Posterior vena cava (tissue), 2 donors: ENCODE measurements around the gene IDI2. TPM values are rescaled to one million over a fixed set of nuclear protein-coding genes. Genes with fewer than 3 reads are reported as not detected.
"Not testable (repeated sequence)": the region's sequence is repeated elsewhere in the genome, so short reads cannot be mapped to it uniquely, and the experiment has no call there.

Experiments
- DNase-seq: peaks from one replicate; pipeline ENCODE4 v3.0.0-alpha.2; 2020; ENCODE audit warnings: low spot score
- intact Hi-C, 2 donors: fragments of 100-400 bp; cut with DNase I; formaldehyde crosslinking; loops; one replicate each; pipeline versions ENCODE4 v1.14.1 to v1.14.2; 2022 to 2023
- total RNA-seq, 2 donors: library from RNA; stranded (reverse); fragmentation: NEBNext Ultra II Directional; extraction: Animal tissue kit (Norgen Biotek cat#: 25700); gene quantifications; one replicate each; pipeline ENCODE4 v1.2.1, GENCODE V29; 2021
- donor health status: DM: yes; HTN: yes; CAD: no.
- donor health status: DM: yes; HTN: yes; CAD: no.

The IDI2 gene
- total RNA-seq, 2 donors from 2014 or later = not detected

DNA sequence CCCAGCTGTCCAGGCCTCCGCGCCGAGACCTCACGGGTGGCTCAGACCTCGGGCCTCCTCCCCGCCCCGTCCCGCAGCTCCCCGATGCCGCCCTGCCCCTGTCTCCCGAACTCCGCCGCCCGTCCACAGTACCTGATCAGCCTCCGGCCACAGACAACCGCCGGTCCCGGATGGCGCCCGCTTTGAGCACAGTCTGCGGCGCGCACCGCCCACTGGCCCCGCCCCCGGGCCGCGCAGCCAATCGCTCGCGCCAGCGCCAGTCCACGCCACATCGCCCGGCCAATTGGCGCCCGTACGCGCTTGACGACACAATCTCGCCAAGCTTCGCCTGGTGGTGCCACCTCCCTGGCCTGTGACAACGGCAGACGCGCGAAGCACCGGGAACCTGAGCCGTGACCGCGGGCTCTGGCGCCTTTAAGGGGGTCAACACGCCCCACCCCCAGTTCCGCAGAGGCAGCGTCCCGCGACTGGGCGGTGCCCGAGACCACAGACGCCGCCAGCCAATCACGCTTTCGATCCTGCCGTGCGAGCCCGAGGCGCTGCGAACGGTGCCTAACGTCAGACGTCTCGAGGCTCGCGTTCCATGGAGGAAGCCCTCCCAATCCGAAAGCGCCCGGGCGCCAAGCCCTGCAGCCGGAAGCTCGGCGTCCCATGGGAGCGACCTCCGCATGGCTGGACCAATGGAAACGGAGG is 23.2 kb upstream of the IDI2 start, which contains the start of gene IDI1:
Gene IDI1 (minus strand): TSS at position 388 of the 693 bp plus-strand sequence. CDS start 116 bp downstream, at position 272.
- intact Hi-C loops = no loop called here
- DNase-seq = peak; percentile 99

DNA sequence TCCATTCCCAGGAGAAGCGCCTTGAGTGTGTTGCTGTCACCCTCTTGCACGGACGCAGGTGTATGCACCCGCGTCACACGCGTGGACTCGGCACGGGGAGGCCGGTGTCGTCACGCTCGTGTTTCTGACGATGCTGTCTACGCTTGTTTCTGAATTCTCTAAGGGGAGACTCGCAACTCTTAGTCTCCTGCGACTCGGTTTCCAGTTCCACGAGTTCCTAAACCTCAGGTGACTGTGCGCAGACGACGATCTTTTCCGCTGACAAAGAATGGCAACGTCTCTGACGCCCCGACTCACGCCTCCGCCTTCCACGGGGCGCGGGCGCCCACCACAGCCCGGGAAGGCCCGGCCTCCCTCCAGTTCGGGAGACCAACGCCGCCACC is 22.7 kb upstream of the IDI2 start:
- peak; percentile 87 for DNase-seq
- intact Hi-C loops = no loop called here

DNA sequence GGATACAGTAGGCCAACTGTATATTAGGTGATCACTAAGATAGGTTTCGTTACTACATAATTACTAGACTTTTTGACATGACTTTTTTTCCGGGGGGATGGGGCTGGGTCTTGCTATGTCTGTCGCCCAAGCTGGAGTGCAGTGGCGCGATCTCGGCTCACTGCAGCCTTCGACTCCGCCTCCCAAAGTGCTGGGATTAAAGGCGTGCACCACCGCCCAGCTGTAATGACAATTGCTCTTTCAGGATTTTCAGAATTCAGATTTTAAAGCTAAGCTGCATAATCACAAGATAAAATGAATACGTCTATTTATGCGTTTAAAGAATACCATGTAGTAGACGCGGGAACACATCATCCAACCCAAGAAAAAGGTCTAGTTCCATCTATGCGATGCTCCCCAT is 22.3 kb upstream of the IDI2 start:
- DNase-seq = no peak
- intact Hi-C loops = no loop called here

DNA sequence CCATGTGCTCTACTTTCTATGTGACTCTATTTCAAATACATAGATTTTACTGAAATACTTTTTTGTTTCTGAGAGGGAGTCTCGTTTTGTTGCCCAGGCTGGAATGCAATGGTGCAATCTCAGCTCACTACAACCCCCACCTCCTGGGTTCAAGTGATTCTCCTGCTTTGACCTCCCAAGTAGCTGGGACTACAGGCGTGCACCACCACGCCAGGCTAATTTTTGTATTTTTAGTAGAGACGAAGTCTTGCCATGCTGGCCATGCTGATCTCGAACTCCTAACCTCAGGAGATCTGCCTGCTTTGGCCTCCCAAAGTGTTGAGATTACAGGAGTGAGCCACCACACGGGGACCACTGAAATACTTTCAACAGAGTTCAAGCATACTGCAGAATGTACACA is 19.8 kb upstream of the IDI2 start:
- intact Hi-C loops = no loop called here
- DNase-seq = no peak

DNA sequence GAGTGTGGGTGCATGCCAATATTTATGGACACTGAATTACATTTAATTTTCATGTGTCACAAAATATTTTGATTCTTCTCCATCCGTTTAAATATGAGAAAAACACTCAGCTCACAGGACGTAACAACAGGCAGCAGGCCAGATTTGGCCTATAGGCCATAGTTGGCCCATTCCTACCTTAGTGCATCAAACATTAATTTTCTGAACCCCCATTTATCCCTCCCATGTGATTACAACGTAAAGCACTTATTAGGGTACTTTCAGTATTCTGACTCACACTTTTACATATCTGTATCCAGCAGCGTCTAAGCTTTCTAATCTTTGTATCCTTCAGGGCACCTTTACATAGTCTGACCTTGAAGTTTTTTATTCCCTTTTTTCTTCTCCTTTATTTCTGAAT is 19.3 kb upstream of the IDI2 start:
- intact Hi-C loops = no loop called here
- DNase-seq = no peak

DNA sequence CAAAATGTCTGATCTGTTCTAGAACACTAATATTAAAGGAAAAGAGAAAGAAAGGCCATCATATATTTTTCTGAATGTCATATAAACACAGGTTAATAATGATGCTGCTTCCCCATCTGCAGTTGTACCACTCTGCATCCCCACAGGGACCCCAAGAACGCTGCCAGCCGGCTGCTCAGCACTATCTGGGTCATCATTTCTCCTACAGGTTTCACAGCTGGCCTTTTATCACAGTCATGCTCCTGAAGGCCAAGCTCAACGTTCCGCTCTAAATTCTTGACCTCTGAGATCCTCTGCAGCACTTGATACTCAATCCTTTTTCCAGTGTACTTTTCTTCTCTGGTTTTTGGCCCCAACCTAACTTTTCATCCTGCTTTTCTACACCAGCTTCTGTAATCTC is 18.5 kb upstream of the IDI2 start:
- intact Hi-C loops = no loop called here
- no peak for DNase-seq

DNA sequence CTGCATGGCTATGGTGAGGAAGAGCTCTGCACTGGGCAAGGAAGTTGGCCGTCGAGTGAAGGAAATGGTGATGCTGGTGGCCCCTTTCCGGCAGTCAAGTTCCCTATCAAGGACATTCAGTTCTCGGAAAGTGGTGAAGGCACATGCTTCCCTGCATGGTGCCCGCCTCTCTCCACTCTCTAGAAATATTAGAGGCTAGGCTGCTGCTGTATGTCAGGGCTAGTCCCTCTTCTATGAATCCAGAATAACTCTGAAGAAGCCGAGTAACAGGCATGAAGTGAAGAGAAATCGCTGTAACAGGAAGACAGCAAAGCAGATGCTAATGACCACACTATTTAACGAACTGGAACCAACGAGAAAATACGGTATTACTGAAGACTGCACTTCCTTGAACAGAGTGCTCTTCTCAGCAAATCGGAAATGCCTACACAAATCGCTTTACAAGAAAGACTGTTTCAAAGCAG is 17.9 kb upstream of the IDI2 start:
- DNase-seq = peak; percentile 87
- intact Hi-C loops = no loop called here

DNA sequence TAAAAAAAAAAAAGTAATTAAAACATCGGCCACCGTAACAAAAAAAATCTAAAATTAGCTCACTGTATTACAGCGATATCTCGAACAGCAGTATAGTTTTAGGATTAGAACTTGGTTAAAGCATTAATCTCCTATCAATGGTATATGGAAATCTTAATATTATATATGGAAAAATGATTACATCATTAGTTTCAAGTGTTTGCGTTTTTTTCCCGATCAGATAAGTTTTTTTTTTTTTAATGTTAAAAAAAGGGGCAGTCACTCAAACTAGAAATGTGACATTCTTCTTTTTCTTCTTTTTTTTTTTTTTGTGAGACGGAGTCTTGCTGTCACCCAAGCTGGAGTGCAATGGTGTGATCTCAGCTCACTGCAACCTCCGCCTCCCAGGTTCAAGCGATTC is 15.9 kb upstream of the IDI2 start:
- DNase-seq = no peak
- intact Hi-C loops = no loop called here

DNA sequence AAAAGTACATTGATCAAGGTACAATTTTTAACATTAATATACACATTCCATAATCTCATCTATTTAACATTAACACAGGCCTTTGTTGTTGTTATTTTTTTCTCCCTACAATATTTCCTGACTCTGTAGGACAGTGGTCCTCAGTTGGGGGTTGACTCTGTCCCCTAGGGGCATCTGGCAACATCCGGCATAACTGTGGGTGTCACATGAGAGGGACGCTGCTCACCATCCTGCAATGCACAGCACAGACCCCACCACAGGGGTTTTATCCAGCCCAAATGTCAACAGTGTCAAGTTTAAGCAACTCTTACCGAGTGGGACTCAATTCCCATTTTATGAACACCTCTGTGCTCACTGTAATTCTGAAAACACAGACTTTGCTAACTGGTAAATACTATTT is 14.5 kb upstream of the IDI2 start:
- intact Hi-C loops = no loop called here

DNA sequence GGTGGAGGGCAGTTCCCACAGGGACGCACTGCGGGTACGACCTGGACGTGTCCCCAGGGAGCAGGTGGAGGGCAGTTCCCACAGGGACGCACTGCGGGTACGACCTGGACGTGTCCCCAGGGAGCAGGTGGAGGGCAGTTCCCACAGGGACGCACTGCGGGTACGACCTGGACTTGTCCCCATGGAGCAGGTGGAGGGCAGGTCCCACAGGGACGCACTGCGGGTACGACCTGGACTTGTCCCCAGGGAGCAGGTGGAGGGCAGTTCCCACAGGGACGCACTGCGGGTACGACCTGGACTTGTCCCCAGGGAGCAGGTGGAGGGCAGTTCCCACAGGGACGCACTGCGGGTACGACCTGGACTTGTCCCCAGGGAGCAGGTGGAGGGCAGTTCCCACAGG is 13.1 kb upstream of the IDI2 start:
- not testable (repeated sequence) for DNase-seq

More for the DNA sequence above, 14.5 kb upstream of the IDI2 start:
- no peak for DNase-seq

DNA sequence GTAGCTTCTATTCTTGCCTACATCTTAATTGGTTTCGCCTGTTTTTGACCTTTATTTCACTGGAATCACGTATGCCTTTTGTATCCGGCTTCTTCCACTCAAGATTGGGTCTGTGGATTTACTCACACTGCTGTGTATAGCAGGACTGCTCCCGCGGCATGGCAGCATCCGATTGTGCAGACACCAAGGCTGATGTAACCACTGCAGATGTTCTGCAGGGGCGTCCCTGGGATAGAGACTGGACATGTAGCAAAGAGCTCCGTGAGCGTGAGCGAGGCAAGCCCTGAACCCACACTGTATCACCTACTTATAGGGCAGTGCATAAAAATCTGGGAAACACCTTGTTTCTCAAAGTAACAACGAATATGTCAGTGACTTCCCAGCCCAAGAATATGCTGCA is 11.4 kb upstream of the IDI2 start:
- DNase-seq = no peak
- intact Hi-C loops = no loop called here

More for the DNA sequence above, 13.1 kb upstream of the IDI2 start:
- intact Hi-C loops = not testable (repeated sequence)

DNA sequence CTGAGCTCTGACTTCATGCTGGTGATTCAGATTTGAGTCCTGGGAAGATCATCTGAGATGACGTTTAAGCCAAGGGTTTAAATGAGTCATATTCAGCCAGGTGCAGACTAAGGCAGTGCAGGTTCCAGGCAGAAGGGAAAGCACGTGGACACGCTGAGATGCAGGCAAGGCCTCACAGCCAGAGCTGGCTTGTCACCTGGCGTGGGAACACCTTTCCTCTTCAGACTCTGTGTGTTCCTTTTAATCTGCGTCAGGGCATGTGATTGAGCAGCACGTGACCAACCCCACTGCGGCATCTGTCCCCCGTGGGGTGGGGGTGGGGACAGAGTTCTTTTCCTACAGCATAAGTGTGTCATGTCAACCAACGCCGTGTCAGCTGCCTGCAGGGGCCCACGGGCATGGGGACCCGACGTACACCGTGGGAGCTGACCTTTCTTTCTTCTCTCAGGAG is 10.7 kb upstream of the IDI2 start:
- no peak for DNase-seq
- intact Hi-C loops = no loop called here

DNA sequence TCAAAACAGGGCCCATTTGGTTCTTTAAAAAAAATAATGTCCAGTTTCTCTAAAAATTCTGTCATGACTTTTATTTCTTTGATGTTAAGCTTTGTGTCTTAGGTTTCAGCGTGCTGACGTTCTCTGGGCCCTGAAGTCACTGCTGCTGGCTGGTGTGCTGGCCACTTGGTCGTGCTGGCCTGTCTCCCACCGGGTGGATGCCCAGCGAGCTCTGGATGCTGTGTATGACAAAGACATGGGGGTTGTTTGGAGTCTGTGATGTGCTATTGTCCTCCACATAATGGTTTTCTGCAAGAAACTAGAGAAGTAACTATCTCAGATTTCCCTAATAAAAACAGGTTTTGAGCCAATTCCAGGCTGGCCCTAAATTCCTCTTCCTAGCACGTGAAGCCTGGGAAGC is 9.5 kb upstream of the IDI2 start:
- intact Hi-C loops = no loop called here

DNA sequence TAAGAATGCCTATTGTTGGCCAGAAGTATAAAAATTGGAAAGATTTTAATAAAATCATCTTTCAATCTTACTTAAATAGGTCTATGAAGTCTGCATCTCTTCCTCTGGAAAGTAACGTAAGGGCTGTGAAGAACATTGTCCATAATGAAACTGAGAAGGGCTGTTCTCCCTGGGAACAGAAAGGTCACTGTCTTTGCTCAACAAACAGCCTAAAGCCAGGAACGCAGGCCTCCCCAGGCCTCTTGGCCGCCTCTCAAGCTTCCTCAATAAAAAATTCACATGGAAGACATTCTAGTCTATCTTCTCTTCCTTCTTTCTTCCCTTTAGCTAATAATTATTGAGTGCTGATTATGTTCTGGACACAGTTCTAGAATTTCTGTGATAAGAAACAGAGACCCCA is 9.1 kb upstream of the IDI2 start:
- intact Hi-C loops = no loop called here
- no peak for DNase-seq

More for the DNA sequence above, 9.5 kb upstream of the IDI2 start:
- DNase-seq = no peak

DNA sequence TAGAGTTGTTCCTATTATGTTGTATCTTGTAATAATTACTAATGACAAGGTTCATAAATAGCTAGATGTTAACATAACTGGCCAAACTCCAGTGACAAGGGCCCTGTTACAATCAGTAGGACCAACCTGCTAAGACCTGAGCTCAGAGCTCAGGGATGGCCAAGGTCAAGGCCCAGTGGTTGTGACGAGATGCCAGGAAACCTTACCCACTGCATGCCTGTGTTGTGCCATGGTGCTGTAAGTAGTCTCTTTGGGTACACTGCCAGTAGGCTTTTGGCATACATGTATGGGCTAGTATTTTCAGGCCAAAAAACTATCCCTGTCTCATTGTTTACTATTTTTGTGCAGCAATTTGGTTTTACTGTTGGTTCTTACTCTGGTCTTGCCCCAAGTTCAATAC is 7.9 kb upstream of the IDI2 start:
- intact Hi-C loops = no loop called here
- DNase-seq = no peak

DNA sequence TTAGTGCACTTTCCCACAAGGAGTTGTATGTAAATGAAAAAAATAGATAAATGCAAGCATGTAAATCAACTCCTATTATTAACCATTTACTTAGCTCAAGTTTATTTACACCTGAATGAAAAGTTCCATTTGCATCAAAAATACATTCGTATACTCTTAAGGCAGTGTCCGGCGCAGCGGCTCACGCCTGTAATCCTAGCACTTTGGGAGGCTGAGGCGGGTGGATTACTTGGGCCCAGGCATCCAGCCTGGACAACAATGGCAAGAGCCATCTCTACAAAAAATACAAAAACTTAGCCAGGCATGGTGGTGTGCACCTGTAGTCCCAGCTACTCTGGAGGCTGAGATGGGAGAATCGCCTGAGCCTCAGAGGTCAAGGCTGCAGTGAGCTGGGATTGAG is 4.2 kb upstream of the IDI2 start:
- intact Hi-C loops = no loop called here
- DNase-seq = no peak

DNA sequence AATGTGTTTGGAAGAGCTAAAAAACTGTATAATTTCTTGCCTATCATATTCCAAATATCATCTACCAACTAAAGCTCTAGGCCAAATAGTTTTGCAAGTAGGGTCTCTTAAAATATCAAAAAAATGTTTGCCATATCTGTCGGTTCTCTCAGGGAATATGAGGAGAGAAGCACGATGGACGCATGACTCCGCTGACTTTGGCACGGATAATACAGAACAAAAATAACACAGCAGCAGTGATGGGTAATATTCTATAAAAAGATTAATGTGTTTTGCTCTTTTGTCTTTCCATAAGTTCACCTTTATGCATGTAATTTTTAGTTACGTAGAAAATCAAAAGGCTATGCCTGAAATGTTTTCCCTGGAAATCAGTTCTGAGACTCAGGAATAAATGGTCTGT is 919 bp upstream of the IDI2 start:
- intact Hi-C loops = no loop called here
- no peak for DNase-seq

DNA sequence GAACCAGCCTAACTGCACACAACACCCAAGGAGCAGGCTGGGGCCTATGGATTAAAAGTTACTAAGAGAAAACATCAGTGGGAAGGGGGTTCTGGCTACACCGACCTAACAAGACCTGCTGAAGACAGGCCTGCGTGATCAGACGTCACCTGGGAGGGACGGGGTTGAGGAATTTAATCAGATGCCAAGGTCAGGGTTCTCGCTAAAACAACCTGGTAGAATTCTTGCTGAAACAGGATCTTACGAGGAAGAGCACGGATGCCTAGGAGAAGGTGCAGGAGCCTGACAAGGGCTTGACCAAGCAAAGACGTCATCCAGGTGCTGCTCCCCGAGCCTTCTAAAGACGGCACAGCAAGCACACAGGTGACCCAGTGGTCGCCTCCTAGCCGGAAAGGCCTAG is 1.6 kb downstream of the IDI2 start:
- intact Hi-C loops = no loop called here
- peak; percentile 69 for DNase-seq

DNA sequence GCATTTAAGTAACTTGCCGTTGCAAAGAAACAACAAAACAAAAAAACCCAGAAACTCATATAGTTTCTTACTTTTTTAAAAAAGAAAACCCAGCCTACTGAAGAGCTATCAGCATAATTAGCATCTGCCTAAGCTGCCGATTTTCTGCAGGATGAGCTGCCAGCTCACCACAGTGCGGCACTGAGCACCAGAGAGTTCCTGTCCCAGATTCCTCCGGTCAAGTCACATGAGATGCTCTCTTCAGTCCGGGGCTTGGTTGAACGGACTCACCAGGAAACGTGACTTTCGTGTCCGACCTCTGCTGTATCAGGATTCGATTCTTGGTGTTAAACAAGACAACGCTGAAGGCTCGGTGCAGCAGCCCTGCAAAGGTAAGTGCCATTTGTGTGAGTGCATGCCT is 3.2 kb downstream of the IDI2 start:
- intact Hi-C loops = no loop called here
- no peak for DNase-seq

DNA sequence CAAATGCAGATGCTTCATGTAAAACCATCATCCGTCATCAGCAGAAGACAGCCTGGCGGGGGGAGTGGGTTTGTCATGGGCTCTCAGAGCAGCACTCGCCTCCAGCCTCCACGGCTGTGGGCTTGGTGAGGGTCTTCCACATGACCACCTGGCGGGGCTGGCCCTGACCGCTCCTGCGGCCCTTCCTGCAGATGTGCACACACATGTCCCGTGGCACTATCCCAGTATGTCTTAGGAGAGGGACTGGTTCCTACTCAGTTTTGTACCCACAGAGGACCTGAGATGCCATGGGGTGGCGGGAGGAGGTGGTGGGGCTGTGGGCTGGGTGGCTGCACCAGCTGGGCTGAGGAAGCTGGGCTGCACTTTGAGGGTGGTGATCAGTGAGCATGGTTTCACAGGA is 4.7 kb downstream of the IDI2 start:
- DNase-seq = no peak
- intact Hi-C loops = no loop called here

DNA sequence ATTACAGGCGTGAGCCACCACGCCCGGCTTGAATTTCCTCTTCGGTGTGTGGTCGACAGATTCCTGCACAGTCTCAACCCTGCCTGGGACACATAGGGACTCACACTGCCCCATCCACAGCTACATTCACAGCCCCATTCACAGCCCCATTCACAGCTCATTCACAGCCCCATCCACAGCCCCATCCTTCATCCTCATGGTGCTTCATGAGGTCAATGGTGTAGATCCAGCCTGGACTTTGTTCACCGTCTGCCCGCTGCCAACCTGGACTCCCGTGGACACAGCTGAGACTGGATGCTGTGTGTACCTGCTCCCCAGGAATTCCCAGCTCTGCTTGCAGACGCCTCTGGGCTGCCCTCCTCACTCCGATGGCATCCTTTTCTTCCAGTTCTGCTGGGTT is 5.2 kb downstream of the IDI2 start:
- intact Hi-C loops = no loop called here
- no peak for DNase-seq

DNA sequence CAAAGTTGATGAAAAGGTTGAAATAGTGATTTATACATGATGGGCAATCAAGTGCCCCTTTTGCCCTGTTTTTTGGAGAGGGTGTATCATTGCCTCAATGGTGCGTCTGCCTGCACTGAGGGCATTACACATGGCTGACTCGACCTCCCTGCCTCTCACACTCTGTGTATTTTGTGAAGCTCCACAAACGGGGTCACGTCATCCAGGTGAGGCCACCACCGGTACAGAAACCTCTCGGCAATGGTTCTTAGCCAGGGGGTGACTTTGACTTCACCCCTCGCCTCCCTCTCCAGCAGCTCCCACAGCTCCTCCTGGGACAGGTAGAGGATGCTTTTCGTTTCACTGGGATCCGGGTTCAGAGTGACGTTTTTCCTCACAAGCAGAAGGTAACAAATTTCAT is 6.3 kb downstream of the IDI2 start:
- no peak for DNase-seq
- intact Hi-C loops = no loop called here
